Endothelial cell (in vitro differentiated cells): ENCODE data around the gene AGPAT1. TPM values are rescaled to one million over a fixed set of nuclear protein-coding genes. Genes with fewer than 3 reads are reported as not detected.
A peak's percentile ranks its signal among the peaks of the same experiment; 100 is the strongest.

Experiments
- DNase-seq: peaks from one replicate; pipeline ENCODE4 v3.0.0; 2021; ENCODE audit warnings: low spot score
- H3K27ac Mint-ChIP-seq: one replicate; pipeline ENCODE4 v1.8.0; 2021; ENCODE audit warnings: mixed read lengths, inconsistent platforms; ENCODE audit not compliant: unreplicated experiment
- H3K27me3 Mint-ChIP-seq: one replicate; pipeline ENCODE4 v1.8.0; 2021; ENCODE audit warnings: mild to moderate bottlenecking, moderate library complexity, mixed read lengths, inconsistent platforms; ENCODE audit not compliant: unreplicated experiment
- H3K36me3 Mint-ChIP-seq: one replicate; pipeline ENCODE4 v1.8.0; 2021; ENCODE audit warnings: mild to moderate bottlenecking, low read depth, mixed read lengths, inconsistent platforms; ENCODE audit not compliant: unreplicated experiment
- H3K4me1 Mint-ChIP-seq: one replicate; pipeline ENCODE4 v1.8.0; 2021; ENCODE audit warnings: mild to moderate bottlenecking, mixed read lengths, inconsistent platforms; ENCODE audit not compliant: unreplicated experiment
- H3K4me3 Mint-ChIP-seq: one replicate; pipeline ENCODE4 v1.8.0; 2021; ENCODE audit warnings: mild to moderate bottlenecking, mixed read lengths, inconsistent platforms; ENCODE audit not compliant: unreplicated experiment
- H3K9me3 Mint-ChIP-seq: one replicate; pipeline ENCODE4 v1.8.0; 2021; ENCODE audit warnings: mixed read lengths, inconsistent platforms; ENCODE audit not compliant: unreplicated experiment
- total RNA-seq: library from RNA; stranded (reverse); fragmentation: NEBNext Ultra II Directional; extraction: Animal tissue kit (Norgen Biotek cat#: 25700); gene quantifications from one replicate; pipeline ENCODE4 v1.2.1, GENCODE V29; 2021; ENCODE audit not compliant: unreplicated experiment
- TF ChIP-seq, protein P1 (sequence below): fragments of 200-600 bp; sonication (generic); IDR thresholded peaks from one replicate; pipeline ENCODE4 v1.5.0; 2021; ENCODE audit warnings: antibody characterized with exemption; ENCODE audit not compliant: unreplicated experiment

AGPAT1 gene
- total RNA-seq, 1 donor from 2014 or later, result 93.3 TPM

DNA sequence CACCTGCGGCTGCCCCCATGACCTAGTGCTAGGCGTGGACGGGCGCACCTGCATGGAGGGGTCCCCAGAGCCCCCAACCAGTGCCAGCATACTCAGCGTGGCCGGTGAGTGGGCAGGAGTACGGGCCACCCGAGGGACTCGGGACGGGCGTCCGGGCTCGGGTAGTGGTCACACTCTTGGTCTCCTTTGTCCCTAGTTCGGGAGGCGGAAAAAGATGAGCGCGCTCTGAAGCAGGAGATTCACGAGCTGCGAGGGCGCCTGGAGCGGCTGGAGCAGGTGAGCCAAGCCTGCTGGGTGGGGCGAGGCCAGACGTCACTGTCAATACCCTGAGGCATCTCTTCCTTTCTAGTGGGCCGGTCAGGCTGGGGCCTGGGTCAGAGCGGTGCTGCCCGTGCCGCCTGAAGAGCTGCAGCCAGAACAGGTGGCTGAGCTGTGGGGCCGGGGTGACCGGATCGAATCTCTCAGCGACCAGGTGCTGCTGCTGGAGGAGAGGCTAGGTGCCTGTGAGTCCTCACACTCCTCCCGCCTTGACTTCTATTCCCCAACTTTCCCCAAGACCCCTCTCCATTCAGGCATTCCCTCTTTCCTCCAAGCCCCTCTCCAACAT is 8.6 kb downstream of the AGPAT1 start:
- Mint-ChIP-seq H3K27ac (peak overlapping the region; percentile 89), H3K4me1 (peaks cover 35% of the 10 kb centered on the region), H3K4me3 (peak overlapping the region; percentile 65), H3K9me3 (no peaks in the 10 kb centered on the region), H3K27me3 (peaks cover 15% of the 10 kb centered on the region), H3K36me3 (peaks cover 42% of the 10 kb centered on the region)
- DNase-seq, result no peak
- TF ChIP-seq, protein P1, sequence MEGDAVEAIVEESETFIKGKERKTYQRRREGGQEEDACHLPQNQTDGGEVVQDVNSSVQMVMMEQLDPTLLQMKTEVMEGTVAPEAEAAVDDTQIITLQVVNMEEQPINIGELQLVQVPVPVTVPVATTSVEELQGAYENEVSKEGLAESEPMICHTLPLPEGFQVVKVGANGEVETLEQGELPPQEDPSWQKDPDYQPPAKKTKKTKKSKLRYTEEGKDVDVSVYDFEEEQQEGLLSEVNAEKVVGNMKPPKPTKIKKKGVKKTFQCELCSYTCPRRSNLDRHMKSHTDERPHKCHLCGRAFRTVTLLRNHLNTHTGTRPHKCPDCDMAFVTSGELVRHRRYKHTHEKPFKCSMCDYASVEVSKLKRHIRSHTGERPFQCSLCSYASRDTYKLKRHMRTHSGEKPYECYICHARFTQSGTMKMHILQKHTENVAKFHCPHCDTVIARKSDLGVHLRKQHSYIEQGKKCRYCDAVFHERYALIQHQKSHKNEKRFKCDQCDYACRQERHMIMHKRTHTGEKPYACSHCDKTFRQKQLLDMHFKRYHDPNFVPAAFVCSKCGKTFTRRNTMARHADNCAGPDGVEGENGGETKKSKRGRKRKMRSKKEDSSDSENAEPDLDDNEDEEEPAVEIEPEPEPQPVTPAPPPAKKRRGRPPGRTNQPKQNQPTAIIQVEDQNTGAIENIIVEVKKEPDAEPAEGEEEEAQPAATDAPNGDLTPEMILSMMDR, result no peak

DNA sequence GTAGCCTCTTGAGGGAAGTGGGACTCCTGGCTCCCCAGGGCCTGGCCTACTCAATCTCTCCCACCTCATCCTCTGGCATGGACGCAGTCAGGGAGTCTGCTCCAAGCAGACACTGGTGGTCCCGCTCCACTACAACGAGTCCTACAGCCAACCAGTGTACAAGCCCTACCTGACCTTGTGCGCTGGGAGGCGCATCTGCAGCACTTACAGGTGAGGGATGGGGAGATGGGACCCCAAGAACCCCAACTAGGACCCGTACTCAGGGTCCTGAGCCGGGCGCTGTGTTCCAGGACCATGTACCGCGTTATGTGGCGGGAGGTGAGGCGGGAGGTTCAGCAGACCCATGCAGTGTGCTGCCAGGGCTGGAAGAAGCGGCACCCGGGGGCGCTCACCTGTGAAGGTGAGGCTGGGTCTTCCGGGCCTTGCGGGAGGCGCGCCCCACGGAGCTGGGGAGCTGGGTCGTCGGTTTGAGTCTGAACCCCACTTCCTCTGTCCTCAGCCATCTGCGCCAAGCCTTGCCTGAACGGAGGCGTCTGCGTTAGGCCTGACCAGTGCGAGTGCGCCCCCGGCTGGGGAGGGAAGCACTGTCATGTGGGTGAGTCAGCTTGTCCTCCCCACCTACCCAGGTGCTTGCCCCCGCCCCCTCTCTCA is 9.3 kb downstream of the AGPAT1 start:
- Mint-ChIP-seq H3K9me3 (no peaks in the 10 kb centered on the region), H3K4me1 (peaks cover 36% of the 10 kb centered on the region), H3K27ac (no peak overlapping the region), H3K4me3 (no peak overlapping the region), H3K27me3 (peaks cover 15% of the 10 kb centered on the region), H3K36me3 (peaks cover 43% of the 10 kb centered on the region)
- TF ChIP-seq, protein P1, result no peak
- DNase-seq, result no peak

DNA sequence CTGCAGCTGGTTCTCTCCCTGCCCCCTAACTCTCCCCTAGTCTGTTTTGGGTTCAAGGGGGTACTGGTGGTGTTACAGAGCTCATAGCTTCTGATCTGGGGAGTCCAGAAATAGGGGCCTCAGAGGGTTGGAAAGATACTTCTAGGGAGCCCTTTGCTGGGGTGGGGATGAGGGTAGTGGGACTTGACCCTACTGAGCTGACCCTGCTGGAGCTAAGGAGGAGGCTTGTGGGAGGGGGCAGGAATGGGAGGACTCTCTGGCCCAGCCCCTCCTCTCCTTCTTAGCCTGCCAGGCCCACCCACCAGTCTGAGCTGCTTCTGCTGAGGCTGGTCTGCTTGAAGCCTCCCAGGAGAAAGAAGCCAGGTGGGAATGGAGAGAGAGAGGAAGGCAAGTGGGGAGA is 11.6 kb downstream of the AGPAT1 start, which contains the start of gene EGFL8:
Gene EGFL8 (plus strand): TSS at position 301 of the 400 bp plus-strand sequence. CDS start 1,571 bp downstream, outside the sequence.
- Mint-ChIP-seq H3K27ac (peak within 1 kb of the TSS; percentile 91), H3K36me3 (peaks cover 32% of the 10 kb centered on the region), H3K4me1 (peaks cover 31% of the 10 kb centered on the region), H3K4me3 (peak within 1 kb of the TSS; percentile 47), H3K27me3 (peaks cover 13% of the 10 kb centered on the region), H3K9me3 (no peaks in the 10 kb centered on the region)
- TF ChIP-seq, protein P1, result no peak
- DNase-seq, result no peak

DNA sequence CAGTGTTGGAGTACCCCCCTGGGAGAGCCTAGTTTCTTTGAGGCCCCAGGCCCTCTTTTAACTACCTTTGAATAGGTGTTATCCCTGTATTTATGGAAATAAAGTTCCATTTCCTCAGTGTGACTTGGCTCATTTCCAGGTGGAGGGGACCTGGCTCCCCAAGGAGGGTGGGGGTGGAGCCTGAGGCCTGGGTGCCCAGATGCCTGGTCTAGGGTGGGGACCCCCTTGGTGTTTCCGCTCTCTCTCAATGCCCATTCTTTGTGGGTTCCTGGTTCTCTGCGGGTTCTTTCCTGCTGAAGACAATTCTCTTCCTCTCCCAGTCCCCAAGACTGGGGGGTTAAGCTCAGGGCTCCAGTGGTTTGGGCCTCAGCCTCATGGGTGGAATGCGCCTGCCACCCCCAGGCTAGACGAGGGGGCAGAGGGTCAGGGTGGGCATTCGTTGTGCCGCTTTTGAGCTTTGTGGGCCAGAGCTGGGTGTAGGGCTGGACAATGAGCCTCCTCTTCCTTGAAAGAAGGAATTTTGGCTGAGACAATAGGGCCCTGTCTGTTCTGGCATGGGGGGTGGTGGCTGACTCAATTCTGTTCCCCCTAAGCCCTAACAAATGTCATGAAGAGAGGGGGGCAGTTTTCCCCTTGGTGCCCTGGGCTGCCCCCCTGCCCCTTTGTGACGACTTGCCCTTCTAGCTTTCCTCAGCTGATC is 12.2 kb downstream of the AGPAT1 start:
- peaks cover 30% of the 10 kb centered on the region for H3K36me3 Mint-ChIP-seq
- no peak overlapping the region for H3K4me3 Mint-ChIP-seq

More for the DNA sequence above, 12.2 kb downstream of the AGPAT1 start:
- H3K9me3 Mint-ChIP-seq, result no peaks in the 10 kb centered on the region
- DNase-seq, result no peak
- TF ChIP-seq, protein P1, result no peak
- H3K4me1 Mint-ChIP-seq, result peaks cover 31% of the 10 kb centered on the region
- H3K27ac Mint-ChIP-seq, result peak overlapping the region; percentile 91
- H3K27me3 Mint-ChIP-seq, result peaks cover 13% of the 10 kb centered on the region
